Epithelial cell of prostate (primary cell): ENCODE data around the gene TIMELESS.
A peak's percentile ranks its signal among the peaks of the same experiment; 100 is the strongest.
"Not testable (repeated sequence)": the region's sequence is repeated elsewhere in the genome, so short reads cannot be mapped to it uniquely, and the experiment has no call there.

Experiments used
- DNase-seq: peaks from one replicate; pipeline ENCODE4 v3.0.0-alpha.2; 2011; ENCODE audit warnings: low read depth, low spot score
- H3K27ac ChIP-seq: fragments of 450-650 bp; 2 replicates; pipeline ENCODE4 v1.5.1; 2017; ENCODE audit warnings: mild to moderate bottlenecking

TIMELESS gene

GRCh38 chr12:56468216-56469006 is 19.2 kb upstream of the TIMELESS start, which contains the start of gene SPRYD4:
SPRYD4 (plus strand) TSS chr12:56468578; CDS start chr12:56468592, 14 bp downstream.
- H3K27ac ChIP-seq, result peak within 1 kb of the TSS; percentile 76
- peak; percentile 70 for DNase-seq

- DNase-seq, result no peak
Observed at GRCh38 chr12:56462565-56462964, 13.3 kb upstream of the TIMELESS start.

GRCh38 chr12:56461235-56462159 is 12.3 kb upstream of the TIMELESS start:
- no peak for DNase-seq
- H3K27ac ChIP-seq, result peak overlapping the region; percentile 60

More at GRCh38 chr12:56462565-56462964, 13.3 kb upstream of the TIMELESS start:
- H3K27ac ChIP-seq, result no peak overlapping the region

- no peak for DNase-seq
- no peak overlapping the region for H3K27ac ChIP-seq
Observed at GRCh38 chr12:56457817-56458216, 8.6 kb upstream of the TIMELESS start.

- no peak for DNase-seq
- no peak within 1 kb of the TSS for H3K27ac ChIP-seq
Observed at GRCh38 chr12:56454557-56454956, 5.3 kb upstream of the TIMELESS start, which contains the start of gene MIP. MIP (minus strand) TSS chr12:56454657; CDS start chr12:56454613, 44 bp downstream.

GRCh38 chr12:56451147-56451546 is 1.9 kb upstream of the TIMELESS start:
- DNase-seq, result no peak
- H3K27ac ChIP-seq, result no peak overlapping the region

GRCh38 chr12:56450241-56450640 is 1.0 kb upstream of the TIMELESS start:
- DNase-seq, result no peak
- H3K27ac ChIP-seq, result no peak overlapping the region

GRCh38 chr12:56449622-56449984 is 377 bp upstream of the TIMELESS start:
- no peak for DNase-seq
- peak overlapping the region; percentile 59 for H3K27ac ChIP-seq

GRCh38 chr12:56443208-56443607 is 6.0 kb downstream of the TIMELESS start:
- DNase-seq, H3K27ac ChIP-seq: not testable (repeated sequence)

GRCh38 chr12:56437430-56438176 is 11.6 kb downstream of the TIMELESS start:
- H3K27ac ChIP-seq, result no peak overlapping the region
- no peak for DNase-seq

- DNase-seq, result no peak
- no peak overlapping the region for H3K27ac ChIP-seq
Observed at GRCh38 chr12:56434828-56435227, 14.4 kb downstream of the TIMELESS start.

- no peak overlapping the region for H3K27ac ChIP-seq
- DNase-seq, result no peak
Observed at GRCh38 chr12:56431850-56432249, 17.4 kb downstream of the TIMELESS start.

DNA sequence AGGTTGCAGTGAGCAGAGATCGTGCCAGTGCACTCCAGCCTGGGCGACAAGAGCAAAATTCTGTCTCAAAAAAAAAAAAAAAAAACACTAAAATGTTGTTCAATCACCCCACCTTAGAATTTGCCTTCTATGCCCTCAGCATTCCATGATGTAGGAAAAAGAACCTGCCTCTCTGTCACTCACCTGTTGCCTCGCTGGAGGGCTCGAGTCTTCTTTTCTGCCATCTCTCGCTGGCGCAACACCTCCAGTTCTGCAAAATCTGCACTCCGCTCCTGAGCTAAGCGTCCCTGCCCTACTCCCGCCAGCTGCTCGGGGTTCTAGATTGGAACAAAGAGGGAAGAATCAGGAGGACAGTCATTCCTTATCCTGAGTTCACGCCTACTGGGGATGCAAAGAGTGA is 17.9 kb downstream of the TIMELESS start:
- no peak overlapping the region for H3K27ac ChIP-seq
- DNase-seq, result no peak

- H3K27ac ChIP-seq, result no peak overlapping the region
- no peak for DNase-seq
Observed at GRCh38 chr12:56425940-56426438, 23.2 kb downstream of the TIMELESS start.

DNA sequence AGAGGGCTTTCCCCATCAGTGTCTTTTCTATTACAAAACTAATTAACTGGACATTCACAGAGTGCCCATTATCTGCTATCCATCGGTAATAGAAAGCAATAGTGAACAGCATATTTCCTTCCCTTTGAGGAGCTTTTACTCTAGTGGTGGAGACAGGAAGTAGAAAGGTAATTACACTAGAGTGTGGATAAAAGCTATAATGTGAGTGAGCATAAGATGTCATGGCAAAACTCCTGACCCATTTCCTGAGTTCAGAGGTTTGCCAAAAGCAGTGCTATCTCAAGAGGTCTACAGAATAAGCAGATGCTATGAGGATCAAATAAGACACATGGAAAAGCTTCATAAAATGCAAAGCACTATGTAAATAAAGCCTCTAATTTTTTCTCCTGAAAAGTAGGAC is 24.0 kb downstream of the TIMELESS start:
- no peak overlapping the region for H3K27ac ChIP-seq
- DNase-seq, result no peak

DNA sequence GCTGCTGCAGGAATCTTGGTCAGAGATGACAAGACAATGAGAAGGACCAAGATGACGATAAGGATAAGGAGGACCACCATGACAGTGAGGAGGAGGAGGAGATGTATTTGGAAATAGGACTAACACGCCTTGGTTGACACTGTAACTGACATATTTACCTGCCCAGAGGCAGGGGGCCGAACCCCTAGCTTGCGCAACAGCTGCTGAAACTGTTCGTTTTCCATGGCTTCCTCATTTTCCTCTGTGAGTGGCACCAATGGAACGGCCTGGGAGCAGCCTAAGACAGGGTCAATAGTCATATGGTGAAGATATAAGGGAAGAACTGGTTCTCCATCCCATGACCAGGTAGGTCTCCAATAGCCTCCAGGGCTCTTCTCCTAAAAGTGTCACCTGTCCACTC is 28.8 kb downstream of the TIMELESS start:
- no peak overlapping the region for H3K27ac ChIP-seq
- no peak for DNase-seq

- no peak overlapping the region for H3K27ac ChIP-seq
- DNase-seq, result no peak
Observed at GRCh38 chr12:56417739-56418138, 31.5 kb downstream of the TIMELESS start.

DNA sequence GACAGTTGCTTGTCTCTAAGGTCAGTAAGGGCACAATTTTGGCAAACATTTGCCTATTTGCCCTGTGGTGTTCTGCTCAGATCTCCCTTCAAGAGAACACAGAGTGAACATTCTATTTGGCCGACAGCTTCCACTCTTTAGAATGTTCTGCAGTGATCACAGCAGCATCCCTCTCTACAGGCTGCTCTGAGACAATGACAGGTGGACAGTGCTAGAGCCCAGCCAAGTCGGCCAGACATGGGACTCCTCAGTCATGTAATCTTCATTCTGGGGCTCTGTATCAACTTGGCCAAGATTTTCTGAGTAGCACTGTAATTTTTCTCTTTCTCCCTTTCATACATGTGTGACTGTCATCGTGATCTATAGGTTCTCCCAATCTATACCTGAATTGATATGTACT is 34.8 kb downstream of the TIMELESS start:
- no peak for DNase-seq
- H3K27ac ChIP-seq, result no peak overlapping the region

DNA sequence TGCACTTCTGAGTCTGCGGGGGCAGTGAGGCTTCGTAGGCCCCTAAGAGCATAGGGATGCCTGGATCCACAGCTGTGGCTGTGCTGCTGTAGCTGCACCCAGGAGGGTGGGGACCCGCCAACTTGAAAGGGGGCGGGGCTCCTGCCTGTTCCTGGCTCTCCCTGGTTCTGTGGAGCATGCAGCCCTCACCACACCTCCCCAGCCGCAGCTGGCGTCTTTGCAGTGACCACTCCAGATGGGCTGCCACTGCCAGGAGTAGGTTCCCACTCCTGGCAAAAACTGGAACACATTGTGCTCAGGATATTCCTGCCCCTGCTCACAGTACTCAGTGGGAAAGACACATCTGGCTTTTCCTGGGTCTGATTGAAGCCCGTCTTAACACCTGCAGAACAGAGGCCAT is 35.8 kb downstream of the TIMELESS start:
- no peak for DNase-seq

More for the DNA sequence above, 35.8 kb downstream of the TIMELESS start:
- H3K27ac ChIP-seq, result no peak overlapping the region
